KBM-7 (cell line): ENCODE data around the gene ATP13A1.
"Not testable (repeated sequence)": the region's sequence is repeated elsewhere in the genome, so short reads cannot be mapped to it uniquely, and the experiment has no call there.

ENCODE experiments used
- DNase-seq: peaks from one replicate; pipeline ENCODE4 v3.0.0-alpha.2; 2015
- in situ Hi-C: fragments of 300-500 bp; cut with MboI; formaldehyde crosslinking; loops from 2 replicates; pipeline ENCODE4 v1.14.3; 2020; ENCODE audit warnings: low sequenced_read_pairs, low pct_unique_long_range_greater_than_20kb, mixed read lengths

Gene ATP13A1

GRCh38 chr19:19628501-19629134 is 34.9 kb downstream of the ATP13A1 start:
- in situ Hi-C loops, result no loop called here
- DNase-seq, result no peak

- no peak for DNase-seq
- in situ Hi-C loops, result no loop called here
Measured at GRCh38 chr19:19627621-19628500, 35.6 kb downstream of the ATP13A1 start, which contains the start of gene LPAR2. LPAR2 (minus strand) TSS chr19:19628220; CDS start chr19:19627275, 945 bp downstream.

- DNase-seq, result no peak
- in situ Hi-C loops, result no loop called here
Measured at GRCh38 chr19:19626516-19627472, 36.7 kb downstream of the ATP13A1 start.

- in situ Hi-C loops, result no loop called here
- DNase-seq, result no peak
Measured at GRCh38 chr19:19624032-19624570, 39.4 kb downstream of the ATP13A1 start.

GRCh38 chr19:19623383-19623782 is 40.1 kb downstream of the ATP13A1 start:
- in situ Hi-C loops, result no loop called here

GRCh38 chr19:19619849-19620210 is 43.6 kb downstream of the ATP13A1 start:
- no peak for DNase-seq
- in situ Hi-C loops, result no loop called here

More at GRCh38 chr19:19623383-19623782, 40.1 kb downstream of the ATP13A1 start:
- DNase-seq, result no peak

GRCh38 chr19:19619181-19619848 is 44.2 kb downstream of the ATP13A1 start:
- in situ Hi-C loops, result no loop called here
- DNase-seq, result no peak

DNA sequence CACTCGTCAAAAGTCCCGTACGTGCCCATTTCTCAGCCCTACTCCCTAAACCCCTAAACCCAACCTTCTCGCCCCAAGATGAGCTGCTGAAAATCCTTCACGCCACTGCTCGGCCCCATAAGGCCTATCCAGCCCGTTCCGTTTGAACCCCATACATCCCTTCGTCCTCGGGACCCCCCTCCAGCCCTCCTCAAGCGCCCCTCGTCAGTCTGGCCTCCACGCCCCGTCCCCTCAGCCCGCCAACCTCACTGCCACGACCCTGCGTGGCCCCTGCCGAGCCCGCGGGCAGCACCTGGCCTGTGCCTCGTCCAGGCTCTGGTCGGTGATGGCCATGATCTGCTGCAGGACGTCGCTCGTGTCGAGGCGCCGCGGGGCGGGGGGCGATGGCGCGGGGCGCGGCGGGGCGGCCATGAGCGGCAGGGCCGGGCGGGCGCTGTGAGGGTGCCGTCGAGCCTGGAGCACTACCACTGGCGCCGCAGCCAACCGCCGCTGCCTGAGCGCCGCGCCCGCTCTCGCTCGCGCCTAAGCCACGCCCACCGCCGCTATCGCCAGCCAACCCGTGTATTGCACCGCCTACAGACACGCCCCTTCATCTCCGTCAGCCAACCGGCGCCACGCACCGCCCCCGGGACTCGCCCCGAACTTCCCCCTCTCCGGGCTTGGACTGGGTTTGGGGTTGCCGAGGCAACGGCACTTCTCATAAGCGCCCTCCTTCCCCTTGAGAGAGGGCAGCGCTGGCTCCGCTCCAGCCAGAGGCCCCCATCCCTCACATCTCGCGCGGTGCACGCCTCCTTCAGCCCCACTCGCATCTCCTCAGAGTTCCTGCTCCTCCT is 45.0 kb downstream of the ATP13A1 start, which contains the start of gene PBX4:
TSS of gene PBX4 (minus strand) at position 469 of the 833 bp plus-strand sequence. CDS start at position 411, 58 bp downstream.
- in situ Hi-C loops, result no loop called here
- peak; percentile 99 for DNase-seq

DNA sequence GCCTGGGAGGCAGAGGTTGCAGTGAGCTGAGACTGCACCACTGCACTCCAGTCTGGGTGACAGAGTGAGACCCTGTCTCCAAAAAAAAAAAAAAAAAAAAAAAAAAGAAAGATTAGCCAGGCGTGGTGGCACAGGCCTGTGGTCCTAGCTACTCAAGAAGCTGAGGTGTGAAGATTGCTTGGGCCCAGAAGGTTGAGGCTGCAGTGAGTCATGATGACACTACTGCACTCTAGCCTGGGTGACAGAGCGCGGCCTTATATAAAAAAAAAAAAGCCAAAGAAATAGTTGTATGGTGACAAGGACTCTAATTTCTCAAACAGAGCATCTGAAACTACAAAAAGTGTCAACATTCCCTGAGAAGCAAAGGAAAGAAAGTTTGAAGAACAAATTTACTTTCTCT is 48.4 kb downstream of the ATP13A1 start:
- in situ Hi-C loops, result no loop called here
- no peak for DNase-seq

GRCh38 chr19:19613506-19613905 is 50.0 kb downstream of the ATP13A1 start:
- in situ Hi-C loops, result no loop called here

DNA sequence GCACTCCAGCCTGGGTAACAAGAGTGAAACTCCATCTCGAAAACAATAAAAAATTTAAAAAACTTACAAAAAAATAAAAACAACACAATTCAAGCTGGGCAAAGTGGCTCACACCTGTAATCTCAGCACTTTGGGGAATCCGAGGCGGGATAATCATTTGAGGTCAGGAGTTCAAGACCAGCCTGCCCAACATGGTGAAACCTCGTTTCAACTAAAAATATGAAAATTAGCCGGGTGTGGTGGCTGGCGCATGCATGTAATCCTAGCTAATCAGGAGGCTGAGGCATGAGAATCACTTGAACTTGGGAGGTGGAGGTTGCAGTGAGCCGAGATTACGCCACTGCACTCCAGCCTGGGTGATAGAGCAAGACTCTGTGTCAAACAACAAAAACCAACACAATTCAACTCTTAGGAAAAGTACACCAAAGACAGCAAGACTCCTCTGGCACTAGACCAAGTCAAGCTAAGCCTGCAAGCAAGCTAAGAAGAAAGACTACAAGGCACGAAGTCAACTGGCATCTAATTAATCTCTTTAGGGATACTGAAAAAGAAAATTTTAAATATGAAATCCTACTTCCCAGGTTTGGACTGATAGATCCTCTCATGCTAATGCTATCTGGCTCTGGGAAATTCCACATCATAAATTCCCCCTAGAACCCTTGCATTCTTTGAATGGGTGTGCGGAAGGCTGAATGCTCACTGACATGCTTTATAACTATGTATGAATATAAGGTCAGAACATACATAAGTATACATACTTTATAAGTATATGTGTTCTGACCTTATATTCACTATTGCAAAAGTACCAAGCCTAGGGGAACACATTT is 52.9 kb downstream of the ATP13A1 start:
- in situ Hi-C loops, result no loop called here
- DNase-seq, result no peak

More at GRCh38 chr19:19613506-19613905, 50.0 kb downstream of the ATP13A1 start:
- no peak for DNase-seq

- in situ Hi-C loops, DNase-seq: not testable (repeated sequence)
Measured at GRCh38 chr19:19606686-19607085, 56.8 kb downstream of the ATP13A1 start.

- in situ Hi-C loops, result no loop called here
- no peak for DNase-seq
Measured at GRCh38 chr19:19606021-19606420, 57.5 kb downstream of the ATP13A1 start.

DNA sequence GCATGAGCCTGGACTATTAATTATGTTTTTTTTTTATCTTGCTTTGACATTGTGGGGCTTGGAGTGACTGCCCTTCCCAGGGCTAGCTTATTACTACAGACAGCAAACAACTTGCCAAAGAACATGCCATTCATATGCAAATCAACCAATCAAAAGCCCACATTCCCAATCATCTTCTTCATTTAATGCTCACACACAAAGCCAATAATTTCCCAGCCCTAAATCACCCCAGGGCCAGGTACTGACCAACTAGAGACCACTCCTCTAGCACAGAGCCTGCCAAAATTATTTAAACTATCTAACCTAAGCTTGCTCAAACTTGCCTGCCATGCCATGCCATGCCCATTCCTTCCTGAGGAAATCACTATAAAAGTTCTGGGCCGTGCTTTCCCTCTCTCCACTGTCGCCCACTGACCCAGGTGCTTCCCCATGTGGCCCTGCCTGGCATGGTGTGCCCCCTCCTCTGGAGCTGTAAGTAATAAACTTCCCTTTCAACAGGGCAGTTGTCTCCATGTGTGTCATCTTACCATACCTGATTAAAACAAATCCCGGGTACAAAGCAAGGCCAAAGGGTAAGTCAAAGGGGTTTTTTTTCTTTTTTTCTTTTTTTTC is 60.7 kb downstream of the ATP13A1 start:
- in situ Hi-C loops, result no loop called here
- DNase-seq, result no peak

GRCh38 chr19:19602136-19602712 is 61.3 kb downstream of the ATP13A1 start:
- in situ Hi-C loops, result no loop called here
- DNase-seq, result no peak

- DNase-seq, result no peak
- in situ Hi-C loops, result no loop called here
Measured at GRCh38 chr19:19600793-19601330, 62.6 kb downstream of the ATP13A1 start.
